CD4-positive, CD25-positive, alpha-beta regulatory T cell (primary cell): Measurements from ENCODE around the gene EIF4ENIF1. TPM values are rescaled to one million over a fixed set of nuclear protein-coding genes. Genes with fewer than 3 reads are reported as not detected.

Experiments used
- ATAC-seq, 2 donors: fragments of 150-1000 bp; cut with Tn5 transposase; one replicate each; pipeline ENCODE4 v1.10.0; 2021; ENCODE audit warnings: low read depth in 2 of 2, moderate number of reproducible peaks in 2 of 2, moderate library complexity in 1 of 2
- DNase-seq, 3 donors: peaks; one replicate each; pipeline versions ENCODE4 v3.0.0 to v3.0.0-alpha.2; 2012 to 2022; ENCODE audit warnings: mixed read lengths in 1 of 3
- H3K27ac ChIP-seq: one replicate; pipeline ENCODE4 v1.7.0; 2013; ENCODE audit warnings: mild to moderate bottlenecking, low read length; ENCODE audit not compliant: insufficient read depth, poor library complexity, severe bottlenecking
- H3K27me3 ChIP-seq: one replicate; pipeline ENCODE4 v1.7.0; 2013; ENCODE audit warnings: low read length; ENCODE audit not compliant: control insufficient read depth, insufficient read depth
- H3K36me3 ChIP-seq: one replicate; pipeline ENCODE4 v1.7.0; 2013; ENCODE audit warnings: mild to moderate bottlenecking, low read length, moderate library complexity; ENCODE audit not compliant: control insufficient read depth, insufficient read depth
- H3K4me1 ChIP-seq: 2 replicates; pipeline ENCODE4 v1.7.0; 2013; ENCODE audit warnings: mild to moderate bottlenecking, low read length; ENCODE audit not compliant: insufficient read depth, control insufficient read depth, poor library complexity, severe bottlenecking
- H3K4me3 ChIP-seq: one replicate; pipeline ENCODE4 v1.7.0; 2013; ENCODE audit warnings: low read depth, mild to moderate bottlenecking, low read length, moderate library complexity
- H3K9me3 ChIP-seq, 2 experiments: 1 replicate in 1 of 2; 2 replicates in 1 of 2; pipeline ENCODE4 v1.7.0; 2013; ENCODE audit warnings: low read length in 2 of 2, mild to moderate bottlenecking in 1 of 2, moderate library complexity in 1 of 2; ENCODE audit not compliant: control insufficient read depth in 2 of 2
- H3K27ac Mint-ChIP-seq, 3 donors: one replicate each; pipeline ENCODE4 v1.8.0; 2020 to 2022; ENCODE audit warnings: mild to moderate bottlenecking in 3 of 3, mixed read lengths in 3 of 3, moderate library complexity in 2 of 3
- H3K27me3 Mint-ChIP-seq: one replicate; pipeline ENCODE4 v1.8.0; 2022; ENCODE audit warnings: mild to moderate bottlenecking, mixed read lengths
- H3K36me3 Mint-ChIP-seq: one replicate; pipeline ENCODE4 v1.8.0; 2020; ENCODE audit warnings: mixed read lengths
- H3K4me1 Mint-ChIP-seq, 4 donors: one replicate each; pipeline ENCODE4 v1.8.0; 2020 to 2022; ENCODE audit warnings: mixed read lengths in 4 of 4, mild to moderate bottlenecking in 1 of 4
- H3K4me3 Mint-ChIP-seq, 4 donors: one replicate each; pipeline ENCODE4 v1.8.0; 2020 to 2022; ENCODE audit warnings: mild to moderate bottlenecking in 4 of 4, mixed read lengths in 4 of 4, moderate library complexity in 3 of 4
- H3K9me3 Mint-ChIP-seq, 7 donors: one replicate each; pipeline ENCODE4 v1.8.0; 2020 to 2022; ENCODE audit warnings: mixed read lengths in 7 of 7, mild to moderate bottlenecking in 3 of 7, moderate library complexity in 2 of 7
- polyA plus RNA-seq, 4 donors: library from polyadenylated mRNA; unstranded; fragments of 300-500 nt; fragmentation: Illumina TruSeq; gene quantifications; one replicate each; pipeline ENCODE4 v1.2.3, GENCODE V29; 2021
- total RNA-seq: library from RNA; stranded (reverse); gene quantifications from one replicate; pipeline ENCODE4 v1.2.3, GENCODE V29; 2022

EIF4ENIF1 gene
- total and polyA plus RNA-seq, 5 donors from 2014 or later, result 9.3 to 26.6 (median 11.6) TPM

GRCh38 chr22:31448382-31448781 lies 41.3 kb downstream of the EIF4ENIF1 start:
- no peaks in the 10 kb centered on the region for H3K27me3 Mint-ChIP-seq
- Histone ChIP-seq H3K27ac (no peak overlapping the region), H3K4me3 (no peak overlapping the region), H3K36me3 (peaks cover 38% of the 10 kb centered on the region), H3K9me3 (no peaks in the 10 kb centered on the region), H3K27me3 (no peaks in the 10 kb centered on the region), H3K4me1 (no peaks in the 10 kb centered on the region)
- H3K4me1 Mint-ChIP-seq, result peaks cover 0 to 5% (median 1%) of the 10 kb centered on the region in 4 donors
- H3K4me3 Mint-ChIP-seq, result no peak overlapping the region
- no peak for DNase-seq
- ATAC-seq, result no peak
- H3K36me3 Mint-ChIP-seq, result peaks cover 25% of the 10 kb centered on the region
- H3K9me3 Mint-ChIP-seq, result no peaks in the 10 kb centered on the region
- peak overlapping the region in 1 of 3 donors; percentile 27 for H3K27ac Mint-ChIP-seq

- H3K4me3 Mint-ChIP-seq, result no peak overlapping the region
- H3K36me3 Mint-ChIP-seq, result peaks cover 33% of the 10 kb centered on the region
- Histone ChIP-seq H3K36me3 (peaks cover 43% of the 10 kb centered on the region), H3K9me3 (no peaks in the 10 kb centered on the region), H3K4me1 (no peaks in the 10 kb centered on the region), H3K27ac (no peak overlapping the region), H3K4me3 (no peak overlapping the region), H3K27me3 (no peaks in the 10 kb centered on the region)
- DNase-seq (no peak), ATAC-seq (no peak)
- no peaks in the 10 kb centered on the region for H3K27me3 Mint-ChIP-seq
- no peaks in the 10 kb centered on the region for H3K9me3 Mint-ChIP-seq
- peak overlapping the region in 1 of 3 donors; percentile 41 for H3K27ac Mint-ChIP-seq
- H3K4me1 Mint-ChIP-seq, result peaks cover 0 to 5% (median 1%) of the 10 kb centered on the region in 4 donors
Measured at GRCh38 chr22:31447337-31447736, 42.3 kb downstream of the EIF4ENIF1 start.

- no peak for ATAC-seq
- Histone ChIP-seq H3K36me3 (peaks cover 48% of the 10 kb centered on the region), H3K9me3 (no peaks in the 10 kb centered on the region)
Measured at GRCh38 chr22:31446767-31447166, 42.9 kb downstream of the EIF4ENIF1 start.

DNA sequence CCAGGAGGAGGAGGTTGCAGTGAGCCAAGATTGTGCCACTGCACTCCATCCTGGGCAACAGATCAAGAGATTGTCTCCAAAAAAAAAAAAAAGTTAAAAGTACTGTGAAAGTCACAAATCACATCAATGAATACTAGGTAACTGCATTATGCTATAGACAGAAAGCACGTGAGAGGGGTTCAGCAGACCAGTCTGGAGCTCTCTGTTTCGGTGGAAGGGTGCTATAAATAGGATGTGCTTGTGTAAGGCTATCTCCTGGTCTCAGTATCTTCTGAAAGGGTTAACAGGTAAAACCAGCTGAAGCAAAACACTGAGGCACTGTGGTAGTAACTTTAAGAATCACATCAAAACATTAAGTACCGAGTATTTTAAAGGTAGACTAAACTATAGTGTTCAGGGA lies 43.4 kb downstream of the EIF4ENIF1 start:
- Mint-ChIP-seq H3K27ac (peak overlapping the region in 1 of 3 donors; percentile 37), H3K36me3 (peaks cover 40% of the 10 kb centered on the region), H3K27me3 (no peaks in the 10 kb centered on the region), H3K4me3 (no peak overlapping the region), H3K4me1 (no peaks in the 10 kb centered on the region), H3K9me3 (no peaks in the 10 kb centered on the region)
- ATAC-seq (no peak), DNase-seq (no peak)
- Histone ChIP-seq H3K27me3 (no peaks in the 10 kb centered on the region), H3K36me3 (peaks cover 52% of the 10 kb centered on the region), H3K9me3 (no peaks in the 10 kb centered on the region), H3K4me3 (no peak overlapping the region), H3K27ac (no peak overlapping the region), H3K4me1 (no peaks in the 10 kb centered on the region)

More at GRCh38 chr22:31446767-31447166, 42.9 kb downstream of the EIF4ENIF1 start:
- Mint-ChIP-seq H3K9me3 (no peaks in the 10 kb centered on the region), H3K27ac (no peak overlapping the region), H3K36me3 (peaks cover 37% of the 10 kb centered on the region), H3K4me3 (no peak overlapping the region), H3K27me3 (no peaks in the 10 kb centered on the region), H3K4me1 (peaks cover 0 to 2% (median 0%) of the 10 kb centered on the region in 4 donors)
- no peaks in the 10 kb centered on the region for H3K4me1 ChIP-seq
- no peak for DNase-seq
- H3K4me3 ChIP-seq, result no peak overlapping the region
- H3K27ac ChIP-seq, result no peak overlapping the region
- no peaks in the 10 kb centered on the region for H3K27me3 ChIP-seq

- peak overlapping the region in 2 of 3 donors; percentile 37 to 72 for H3K27ac Mint-ChIP-seq
- no peaks in the 10 kb centered on the region for H3K4me1 ChIP-seq
- no peak for ATAC-seq
- H3K27me3 ChIP-seq, result no peaks in the 10 kb centered on the region
- no peaks in the 10 kb centered on the region for H3K27me3 Mint-ChIP-seq
- peaks cover 58% of the 10 kb centered on the region for H3K36me3 ChIP-seq
- H3K9me3 ChIP-seq, result no peaks in the 10 kb centered on the region
- no peak overlapping the region for H3K4me3 ChIP-seq
- DNase-seq, result no peak
- H3K4me1 Mint-ChIP-seq, result no peaks in the 10 kb centered on the region
- peaks cover 40% of the 10 kb centered on the region for H3K36me3 Mint-ChIP-seq
- H3K27ac ChIP-seq, result no peak overlapping the region
- no peaks in the 10 kb centered on the region for H3K9me3 Mint-ChIP-seq
- H3K4me3 Mint-ChIP-seq, result no peak overlapping the region
Measured at GRCh38 chr22:31445642-31446041, 44.0 kb downstream of the EIF4ENIF1 start.

DNA sequence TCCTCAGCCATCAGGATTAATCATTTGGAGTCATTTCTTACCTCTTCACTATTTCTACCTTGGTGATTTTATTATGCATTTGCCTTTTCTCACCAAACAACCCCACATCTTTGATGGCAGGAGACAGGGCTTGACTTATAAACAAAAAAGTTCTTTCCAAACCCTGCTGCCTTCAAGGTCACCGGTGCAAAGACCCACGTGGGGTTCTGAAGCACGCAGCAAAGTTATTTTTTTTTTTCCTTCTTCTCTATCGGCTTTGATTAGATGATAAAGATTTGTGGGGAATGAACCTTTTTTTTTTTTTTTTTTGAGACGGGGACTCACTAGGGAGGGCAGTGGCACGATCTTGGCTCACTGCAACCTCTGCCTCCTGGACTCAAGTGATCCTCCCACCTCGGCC lies 46.1 kb downstream of the EIF4ENIF1 start:
- Mint-ChIP-seq H3K27ac (peak overlapping the region in 1 of 3 donors; percentile 42), H3K4me1 (no peaks in the 10 kb centered on the region), H3K36me3 (peaks cover 38% of the 10 kb centered on the region), H3K4me3 (no peak overlapping the region), H3K27me3 (no peaks in the 10 kb centered on the region), H3K9me3 (no peaks in the 10 kb centered on the region)
- Histone ChIP-seq H3K4me1 (no peaks in the 10 kb centered on the region), H3K9me3 (no peaks in the 10 kb centered on the region), H3K36me3 (peaks cover 78% of the 10 kb centered on the region), H3K27ac (no peak overlapping the region), H3K27me3 (no peaks in the 10 kb centered on the region), H3K4me3 (no peak overlapping the region)
- no peak for DNase-seq
- no peak for ATAC-seq

- no peaks in the 10 kb centered on the region for H3K4me1 ChIP-seq
- ATAC-seq (no peak), DNase-seq (no peak)
- Mint-ChIP-seq H3K4me3 (no peak overlapping the region), H3K36me3 (peaks cover 34% of the 10 kb centered on the region), H3K27me3 (no peaks in the 10 kb centered on the region), H3K27ac (peak overlapping the region in 2 of 3 donors; percentile 29 to 54), H3K9me3 (no peaks in the 10 kb centered on the region), H3K4me1 (no peaks in the 10 kb centered on the region)
- no peak overlapping the region for H3K27ac ChIP-seq
- H3K36me3 ChIP-seq, result peaks cover 80% of the 10 kb centered on the region
- no peak overlapping the region for H3K4me3 ChIP-seq
- H3K9me3 ChIP-seq, result no peaks in the 10 kb centered on the region
- H3K27me3 ChIP-seq, result no peaks in the 10 kb centered on the region
Measured at GRCh38 chr22:31442768-31443489, 46.7 kb downstream of the EIF4ENIF1 start.

GRCh38 chr22:31441652-31442051 lies 48.0 kb downstream of the EIF4ENIF1 start:
- Histone ChIP-seq H3K27me3 (no peaks in the 10 kb centered on the region), H3K9me3 (no peaks in the 10 kb centered on the region), H3K27ac (no peak overlapping the region), H3K4me1 (no peaks in the 10 kb centered on the region), H3K36me3 (peaks cover 83% of the 10 kb centered on the region), H3K4me3 (no peak overlapping the region)
- no peaks in the 10 kb centered on the region for H3K9me3 Mint-ChIP-seq
- ATAC-seq (no peak), DNase-seq (no peak)
- H3K4me1 Mint-ChIP-seq, result peaks cover 0 to 3% (median 0%) of the 10 kb centered on the region in 4 donors
- no peak overlapping the region for H3K4me3 Mint-ChIP-seq
- H3K27me3 Mint-ChIP-seq, result no peaks in the 10 kb centered on the region
- H3K27ac Mint-ChIP-seq, result no peak overlapping the region
- H3K36me3 Mint-ChIP-seq, result peaks cover 44% of the 10 kb centered on the region
